ENCODE measurements around the gene INHBB.

DNA sequence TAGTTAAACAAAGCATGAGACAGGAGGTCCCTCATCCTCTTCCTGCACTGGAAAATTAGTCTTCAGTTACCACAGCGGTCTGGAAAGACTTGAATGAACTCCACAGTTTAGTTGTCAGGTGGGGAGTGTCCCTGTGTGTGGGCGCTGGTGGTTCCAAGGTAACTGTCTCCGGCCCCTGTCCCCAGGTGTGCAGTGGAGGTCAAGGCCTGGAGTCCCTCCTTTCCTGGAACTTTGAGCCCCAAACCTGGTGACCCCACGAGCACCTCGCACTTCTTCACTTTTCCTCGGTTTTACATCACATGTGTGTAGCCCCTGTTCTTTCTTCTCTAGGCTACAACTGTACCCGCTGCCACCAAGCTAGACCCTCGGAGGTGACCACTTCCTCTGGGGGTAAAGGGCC is 28.0 kb upstream of the INHBB start:
- no peak for TF ChIP-seq POLR2A (IDR thresholded peaks at IDR 0.05)
- no peak for TF ChIP-seq CTCF (IDR thresholded peaks at IDR 0.05)

Measured in thyroid gland (tissue), 4 donors.